Measurements from ENCODE around the gene ADM2.
"Not testable (repeated sequence)": the region's sequence is repeated elsewhere in the genome, so short reads cannot be mapped to it uniquely, and the experiment has no call there.

DNA sequence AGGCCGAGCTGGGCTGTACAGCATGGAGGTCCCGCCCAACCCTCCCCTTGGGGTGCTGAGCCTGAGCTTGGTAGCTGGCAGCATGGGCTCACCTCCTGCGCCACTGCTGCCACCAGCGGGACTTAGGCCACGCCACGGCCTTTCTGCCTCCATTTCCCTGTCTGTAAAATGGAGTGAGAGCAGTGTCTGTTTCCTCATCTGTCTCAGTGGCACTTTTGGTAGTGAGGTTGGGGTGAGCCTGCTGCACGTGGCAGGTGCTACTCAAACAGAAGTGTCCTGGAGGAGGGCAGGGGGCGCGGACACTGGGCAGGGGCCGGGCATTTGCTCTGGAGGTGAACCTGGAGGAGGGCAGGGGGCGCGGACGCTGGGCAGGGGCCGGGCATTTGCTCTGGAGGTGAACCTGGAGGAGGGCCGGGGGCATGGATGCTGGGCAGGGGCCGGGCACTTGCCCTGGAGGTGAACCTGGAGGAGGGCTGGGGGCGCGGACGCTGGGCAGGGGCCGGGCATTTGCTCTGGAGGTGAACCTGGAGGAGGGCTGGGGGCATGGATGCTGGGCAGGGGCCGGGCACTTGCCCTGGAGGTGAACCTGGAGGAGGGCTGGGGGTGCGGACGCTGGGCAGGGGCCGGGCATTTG, 48.3 kb upstream of the ADM2 start:
- TF ChIP-seq, protein P1, sequence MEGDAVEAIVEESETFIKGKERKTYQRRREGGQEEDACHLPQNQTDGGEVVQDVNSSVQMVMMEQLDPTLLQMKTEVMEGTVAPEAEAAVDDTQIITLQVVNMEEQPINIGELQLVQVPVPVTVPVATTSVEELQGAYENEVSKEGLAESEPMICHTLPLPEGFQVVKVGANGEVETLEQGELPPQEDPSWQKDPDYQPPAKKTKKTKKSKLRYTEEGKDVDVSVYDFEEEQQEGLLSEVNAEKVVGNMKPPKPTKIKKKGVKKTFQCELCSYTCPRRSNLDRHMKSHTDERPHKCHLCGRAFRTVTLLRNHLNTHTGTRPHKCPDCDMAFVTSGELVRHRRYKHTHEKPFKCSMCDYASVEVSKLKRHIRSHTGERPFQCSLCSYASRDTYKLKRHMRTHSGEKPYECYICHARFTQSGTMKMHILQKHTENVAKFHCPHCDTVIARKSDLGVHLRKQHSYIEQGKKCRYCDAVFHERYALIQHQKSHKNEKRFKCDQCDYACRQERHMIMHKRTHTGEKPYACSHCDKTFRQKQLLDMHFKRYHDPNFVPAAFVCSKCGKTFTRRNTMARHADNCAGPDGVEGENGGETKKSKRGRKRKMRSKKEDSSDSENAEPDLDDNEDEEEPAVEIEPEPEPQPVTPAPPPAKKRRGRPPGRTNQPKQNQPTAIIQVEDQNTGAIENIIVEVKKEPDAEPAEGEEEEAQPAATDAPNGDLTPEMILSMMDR (IDR thresholded peaks at IDR 0.05; ENCODE audit: insufficient read depth, low read depth, low read length), result not testable (repeated sequence)
- TF ChIP-seq EZH2 (IDR thresholded peaks at IDR 0.05; ENCODE audit: insufficient read depth, low read length), result not testable (repeated sequence)
